ENCODE results near the gene RETREG2. TPM values are rescaled to one million over a fixed set of nuclear protein-coding genes. Genes with fewer than 3 reads are reported as not detected.

Gene RETREG2
- total RNA-seq, 2 experiments from 2014 or later: 58.8 to 70.1 TPM

- H3K4me3 Mint-ChIP-seq: no peak overlapping the region
- H3K4me1 Mint-ChIP-seq: peaks cover 10% of the 10 kb centered on the region
- ATAC-seq (no peak), DNase-seq (no peak)
- peaks cover 13% of the 10 kb centered on the region for H3K36me3 Mint-ChIP-seq (ENCODE audit: low read depth)
- ChIA-PET CTCF (interaction anchor here (0.8 to 2.9 kb wide), 2 partner anchors 14 to 29 kb away, joined by 4 to 19 read pairs; no protein-coding TSS in a partner anchor), POLR2A (no interaction called here)
- intact Hi-C loops (cut with DNase I, micrococcal nuclease): no loop called here
- no peaks in the 10 kb centered on the region for H3K9me3 Mint-ChIP-seq (ENCODE audit: low read depth)
- no peak overlapping the region for H3K27ac Mint-ChIP-seq
- H3K27me3 Mint-ChIP-seq: no peaks in the 10 kb centered on the region
Measured at GRCh38 chr2:219168932-219169331, 9.1 kb upstream of the RETREG2 start.

- ChIA-PET POLR2A (interaction anchor here (0.8 kb wide), 1 partner anchor 10 kb away, joined by 11 read pairs; the partner anchor contains the start of gene NHEJ1), CTCF (interaction anchor here (0.8 to 3.2 kb wide), 19 partner anchors 9 to 125 kb away, joined by 3 to 19 read pairs (median 4); partner anchors contain the start of genes ABCB6 and ZFAND2B)
- Mint-ChIP-seq H3K27ac (peak within 1 kb of the TSS; percentile 39), H3K27me3 (no peaks in the 10 kb centered on the region), H3K36me3 (ENCODE audit: low read depth) (peaks cover 22% of the 10 kb centered on the region), H3K4me1 (peaks cover 21% of the 10 kb centered on the region), H3K4me3 (no peak within 1 kb of the TSS), H3K9me3 (ENCODE audit: low read depth) (no peaks in the 10 kb centered on the region)
- intact Hi-C loops (cut with DNase I, micrococcal nuclease): no loop called here
- peak; percentile 68 for ATAC-seq
- DNase-seq: peak; percentile 34
Measured at GRCh38 chr2:219169930-219170654, 8.0 kb upstream of the RETREG2 start, which contains the start of gene SLC23A3. Gene SLC23A3, minus strand, starts transcription at chr2:219170029. Its CDS starts 45 bp downstream, at chr2:219169984.

- Mint-ChIP-seq H3K9me3 (ENCODE audit: low read depth) (no peaks in the 10 kb centered on the region), H3K4me1 (peaks cover 31% of the 10 kb centered on the region), H3K27me3 (no peaks in the 10 kb centered on the region), H3K27ac (peak overlapping the region; percentile 2), H3K4me3 (no peak overlapping the region), H3K36me3 (ENCODE audit: low read depth) (peaks cover 25% of the 10 kb centered on the region)
- ChIA-PET POLR2A (interaction anchor here (0.6 kb wide), 1 partner anchor 34 kb away, joined by 3 read pairs; no protein-coding TSS in a partner anchor), CTCF (interaction anchor here (0.6 to 3.2 kb wide), 22 partner anchors 11 to 942 kb away, joined by 3 to 19 read pairs (median 5); partner anchors contain the start of genes ABCB6 and NHEJ1)
- intact Hi-C loops (cut with DNase I, micrococcal nuclease): loop anchor here in 1 of 2 experiments (1.0 kb wide), 1 partner anchor 40 kb away; no protein-coding TSS in a partner anchor
- ATAC-seq (peak; percentile 64), DNase-seq (peak; percentile 39)
Measured at GRCh38 chr2:219171231-219171651, 6.8 kb upstream of the RETREG2 start.

DNA sequence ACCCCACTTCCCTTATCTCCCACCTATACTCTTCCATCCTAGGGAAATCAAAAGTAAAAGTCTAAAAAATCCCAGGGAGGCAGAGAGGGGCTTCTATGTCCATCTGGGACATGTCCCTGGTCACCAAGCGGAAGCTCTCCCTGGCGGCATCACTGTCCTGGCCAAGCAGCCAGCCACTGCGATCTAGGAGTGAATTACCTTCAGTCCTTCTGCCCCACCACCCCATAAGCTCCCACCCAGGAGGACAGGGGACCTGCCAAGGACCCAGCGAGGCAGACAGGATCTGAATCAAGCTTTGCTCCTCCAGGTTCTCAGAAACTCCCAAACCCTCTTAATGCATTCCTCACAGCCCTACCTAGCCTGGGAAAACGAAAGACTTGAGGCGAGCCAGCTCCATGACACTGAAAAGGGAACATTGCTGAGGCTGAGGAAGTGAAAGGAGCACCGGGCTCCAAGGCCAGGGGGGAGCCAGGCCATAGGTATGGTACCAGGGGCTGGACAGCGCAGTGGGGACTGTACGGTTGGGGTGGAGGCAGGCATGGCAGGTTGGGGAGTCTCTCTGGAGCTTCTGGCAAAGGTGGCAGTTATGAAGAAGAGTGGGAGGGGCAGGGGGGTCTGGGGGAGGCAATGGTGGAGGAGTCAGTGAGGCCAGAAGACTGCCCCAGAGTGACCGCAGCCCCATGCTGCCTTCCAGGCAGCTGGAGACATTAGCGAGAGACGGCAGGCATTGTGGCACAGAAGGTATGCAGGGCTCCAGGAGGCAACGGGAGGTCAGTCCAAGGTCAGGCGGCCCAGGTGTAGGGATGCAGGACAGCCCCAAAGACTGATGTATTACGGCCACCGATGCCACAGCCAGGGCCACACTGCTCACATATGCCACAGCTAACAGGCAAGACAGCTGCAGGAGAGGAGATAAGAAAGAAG, 5.6 kb upstream of the RETREG2 start:
- H3K36me3 Mint-ChIP-seq (ENCODE audit: low read depth): peaks cover 21% of the 10 kb centered on the region
- intact Hi-C loops (cut with DNase I, micrococcal nuclease): no loop called here

DNA sequence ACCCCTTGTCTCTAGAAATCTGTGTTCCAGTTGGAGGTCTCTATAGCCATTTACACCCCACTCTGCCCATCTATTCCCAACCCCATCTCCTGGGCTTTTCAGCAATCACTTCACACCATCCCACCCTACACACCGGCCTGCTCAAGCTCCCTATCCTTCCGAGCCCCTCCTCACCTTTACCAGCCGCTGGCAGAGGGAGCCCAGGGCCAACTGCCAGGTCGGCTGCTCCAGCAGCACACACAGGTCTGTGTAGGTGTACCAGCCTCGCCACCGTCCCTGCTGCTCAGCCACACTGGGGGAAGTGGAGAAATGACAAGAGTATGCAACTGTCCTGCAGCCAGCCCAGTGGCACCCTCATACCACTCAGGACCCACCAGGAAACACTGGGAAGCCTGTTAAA, 4.9 kb upstream of the RETREG2 start:
- POLR2A ChIA-PET: no interaction called here
- Mint-ChIP-seq H3K27ac (peak overlapping the region; percentile 39), H3K4me1 (peaks cover 31% of the 10 kb centered on the region), H3K27me3 (no peaks in the 10 kb centered on the region), H3K4me3 (no peak overlapping the region), H3K9me3 (ENCODE audit: low read depth) (no peaks in the 10 kb centered on the region), H3K36me3 (ENCODE audit: low read depth) (peaks cover 21% of the 10 kb centered on the region)
- ATAC-seq: no peak
- intact Hi-C loops (cut with DNase I, micrococcal nuclease): no loop called here
- DNase-seq: no peak
- CTCF ChIA-PET: interaction anchor here (0.6 to 1.9 kb wide), 10 partner anchors 9 to 127 kb away, joined by 3 to 12 read pairs (median 4); partner anchors contain the start of genes ABCB6 and NHEJ1

More for the DNA sequence above, 5.6 kb upstream of the RETREG2 start:
- Mint-ChIP-seq H3K4me1 (peaks cover 31% of the 10 kb centered on the region), H3K9me3 (ENCODE audit: low read depth) (no peaks in the 10 kb centered on the region), H3K27ac (no peak overlapping the region), H3K27me3 (no peaks in the 10 kb centered on the region), H3K4me3 (no peak overlapping the region)
- ATAC-seq (no peak), DNase-seq (no peak)
- POLR2A ChIA-PET: interaction anchor here (0.6 kb wide), 1 partner anchor 107 kb away, joined by 4 read pairs; the partner anchor contains the start of gene DNAJB2
- CTCF ChIA-PET: interaction anchor here (0.5 to 3.2 kb wide), 18 partner anchors 9 to 179 kb away, joined by 3 to 15 read pairs (median 4); partner anchors contain the start of genes ABCB6 and NHEJ1

GRCh38 chr2:219174146-219174545, 3.9 kb upstream of the RETREG2 start:
- Mint-ChIP-seq H3K36me3 (ENCODE audit: low read depth) (peaks cover 21% of the 10 kb centered on the region), H3K4me3 (peak overlapping the region; percentile 0), H3K9me3 (ENCODE audit: low read depth) (no peaks in the 10 kb centered on the region), H3K27me3 (no peaks in the 10 kb centered on the region), H3K27ac (no peak overlapping the region), H3K4me1 (peaks cover 36% of the 10 kb centered on the region)
- DNase-seq (no peak), ATAC-seq (no peak)
- intact Hi-C loops (cut with DNase I, micrococcal nuclease): no loop called here
- ChIA-PET CTCF (interaction anchor here (0.8 to 3.1 kb wide), 7 partner anchors 10 to 164 kb away, joined by 3 to 29 read pairs (median 5); partner anchors contain the start of gene ZFAND2B), POLR2A (no interaction called here)

DNA sequence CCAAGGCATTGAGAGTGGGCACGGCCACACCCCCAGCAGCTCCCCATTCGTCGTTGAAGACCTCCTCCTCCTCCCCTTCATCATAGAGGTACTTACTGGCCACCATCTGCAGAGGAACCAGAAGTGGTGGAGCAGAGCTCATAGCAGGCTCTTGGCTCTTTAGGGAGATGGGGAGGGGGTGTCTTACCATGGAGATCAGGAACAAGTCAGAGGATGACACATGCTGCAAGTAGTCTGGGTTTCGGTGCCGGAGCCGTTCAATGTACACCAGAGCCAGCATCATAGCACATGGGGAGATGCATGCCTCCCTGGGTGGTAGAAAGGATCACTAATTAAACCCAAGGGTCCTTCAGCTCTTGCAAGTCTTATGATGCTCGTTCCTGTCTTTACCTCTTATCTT, 3.3 kb upstream of the RETREG2 start:
- DNase-seq (no peak), ATAC-seq (no peak)
- H3K9me3 Mint-ChIP-seq (ENCODE audit: low read depth): no peaks in the 10 kb centered on the region
- peaks cover 42% of the 10 kb centered on the region for H3K4me1 Mint-ChIP-seq
- POLR2A ChIA-PET: interaction anchor here (1.0 kb wide), 1 partner anchor 78 kb away, joined by 5 read pairs; the partner anchor contains the start of gene TUBA4B
- intact Hi-C loops (cut with DNase I, micrococcal nuclease): loop anchor here (5.0 kb wide), 2 partner anchors 122 to 518 kb away; partner anchors contain the start of genes BCS1L (in 1 of the 2) and ZNF142 (in 1 of the 2)
- H3K27me3 Mint-ChIP-seq: no peaks in the 10 kb centered on the region
- peak overlapping the region; percentile 0 for H3K4me3 Mint-ChIP-seq
- H3K27ac Mint-ChIP-seq: no peak overlapping the region
- CTCF ChIA-PET: interaction anchor here (0.9 to 3.1 kb wide), 7 partner anchors 16 to 120 kb away, joined by 3 to 29 read pairs (median 12); partner anchors contain the start of genes NHEJ1 and ZFAND2B
- peaks cover 21% of the 10 kb centered on the region for H3K36me3 Mint-ChIP-seq (ENCODE audit: low read depth)

DNA sequence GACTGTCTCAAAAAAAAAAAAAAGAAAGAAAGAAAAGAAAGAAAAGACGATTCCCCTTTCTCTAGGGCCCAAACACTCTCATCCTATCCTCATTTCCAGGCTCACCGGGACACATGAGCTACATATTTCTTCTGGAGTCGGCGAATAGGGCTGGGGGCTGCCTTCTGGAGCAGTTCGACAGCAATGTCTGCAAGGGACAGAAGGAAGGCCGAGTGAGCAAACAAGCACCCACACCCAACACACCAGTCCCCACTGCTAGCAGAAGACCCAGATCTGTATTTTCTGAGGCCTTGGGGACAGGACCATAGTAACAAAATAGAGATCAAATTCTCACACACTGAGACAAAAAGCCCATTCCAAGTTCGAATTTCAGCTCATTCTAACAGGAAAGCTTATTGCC, 2.6 kb upstream of the RETREG2 start:
- Mint-ChIP-seq H3K27me3 (no peaks in the 10 kb centered on the region), H3K9me3 (ENCODE audit: low read depth) (no peaks in the 10 kb centered on the region), H3K4me3 (peak overlapping the region; percentile 86), H3K36me3 (ENCODE audit: low read depth) (peaks cover 28% of the 10 kb centered on the region), H3K27ac (peak overlapping the region; percentile 65), H3K4me1 (peaks cover 42% of the 10 kb centered on the region)
- DNase-seq (no peak), ATAC-seq (no peak)
- intact Hi-C loops (cut with DNase I, micrococcal nuclease): loop anchor here (5.0 kb wide), 2 partner anchors 122 to 518 kb away; partner anchors contain the start of genes BCS1L (in 1 of the 2) and ZNF142 (in 1 of the 2)
- POLR2A ChIA-PET: interaction anchor here (0.6 to 1.4 kb wide), 5 partner anchors 54 to 119 kb away, joined by 3 to 5 read pairs (median 4); partner anchors contain the start of genes ANKZF1, ATG9A, DNAJB2 and TUBA4A
- CTCF ChIA-PET: interaction anchor here (0.6 to 3.1 kb wide), 19 partner anchors 9 to 141 kb away, joined by 3 to 29 read pairs (median 5); partner anchors contain the start of genes ABCB6, DNAJB2, NHEJ1 and ZFAND2B

DNA sequence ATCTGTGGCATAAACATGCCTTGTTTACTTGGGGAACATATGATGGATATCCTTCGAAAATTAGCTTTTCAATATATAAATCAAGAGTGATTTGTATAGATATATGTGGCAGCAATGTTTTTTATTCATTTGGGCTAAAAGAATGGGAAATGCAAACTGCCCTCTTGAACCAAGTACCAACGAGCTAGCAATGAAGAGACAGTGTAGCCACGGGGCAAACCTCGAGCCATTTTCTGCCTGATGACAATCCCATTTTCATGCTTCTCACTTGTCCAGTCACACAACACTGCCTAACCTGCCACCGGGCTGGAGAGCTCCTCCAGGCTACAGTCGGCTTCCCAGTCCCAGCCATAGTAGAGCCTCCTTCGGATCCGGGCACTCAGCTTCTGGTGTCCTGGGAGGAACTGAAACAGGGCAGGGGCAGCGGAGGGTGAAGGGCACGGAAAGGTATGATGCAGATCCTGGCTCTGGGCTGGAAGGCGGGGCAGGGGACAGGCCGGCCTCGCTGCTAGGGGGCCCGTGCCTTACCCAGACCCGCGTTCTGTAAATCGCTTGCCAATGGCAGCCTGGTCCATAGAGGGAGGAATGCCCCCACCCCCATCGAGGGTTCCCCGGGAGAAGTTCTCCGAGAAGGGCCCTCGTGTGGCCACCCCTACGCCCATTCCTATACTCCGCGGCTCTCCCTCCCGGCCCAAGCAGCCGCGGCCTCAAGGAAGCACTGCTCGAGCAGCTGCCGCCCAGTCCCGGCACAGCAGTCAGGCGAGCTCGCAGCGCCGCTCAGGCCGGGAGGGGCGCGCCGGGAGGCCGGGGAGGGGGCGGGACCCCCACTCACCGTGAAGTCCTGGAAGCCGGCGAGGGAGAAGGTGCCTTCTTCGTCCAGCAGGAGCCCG, 1.9 kb upstream of the RETREG2 start:
- peaks cover 34% of the 10 kb centered on the region for H3K36me3 Mint-ChIP-seq (ENCODE audit: low read depth)
- ChIA-PET CTCF (interaction anchor here (0.6 to 3.1 kb wide), 21 partner anchors 10 to 196 kb away, joined by 3 to 29 read pairs (median 4); partner anchors contain the start of genes ABCB6, DNAJB2, NHEJ1 and ZFAND2B), POLR2A (interaction anchor here (0.6 to 1.4 kb wide), 8 partner anchors 30 to 119 kb away, joined by 3 to 8 read pairs (median 4); partner anchors contain the start of genes ANKZF1, ATG9A, DNAJB2 and TUBA4A)
- DNase-seq: peak; percentile 57
- ATAC-seq: peak; percentile 18
- H3K9me3 Mint-ChIP-seq (ENCODE audit: low read depth): no peaks in the 10 kb centered on the region
- H3K4me3 Mint-ChIP-seq: peak overlapping the region; percentile 86
- no peaks in the 10 kb centered on the region for H3K27me3 Mint-ChIP-seq
- peaks cover 46% of the 10 kb centered on the region for H3K4me1 Mint-ChIP-seq
- H3K27ac Mint-ChIP-seq: peak overlapping the region; percentile 68
- intact Hi-C loops (cut with DNase I, micrococcal nuclease): loop anchor here (1.0 to 5.0 kb wide), 6 partner anchors 16 to 519 kb away; partner anchors contain the start of genes BCS1L (in 1 of the 2), CHPF (in 1 of the 2), NHEJ1 (in 1 of the 2) and TTLL4 (in 1 of the 2)
